Heart right ventricle (tissue), 16 donors: ENCODE results near the gene UPP1. TPM values are rescaled to one million over a fixed set of nuclear protein-coding genes. Genes with fewer than 3 reads are reported as not detected.
A peak's percentile ranks its signal among the peaks of the same experiment; 100 is the strongest.

Experiments
- ATAC-seq, 8 donors: fragments of 200-7000 bp; cut with Tn5 transposase; one replicate each; pipeline ENCODE4 v1.9.1; 2020; ENCODE audit warnings: mild to moderate bottlenecking in 8 of 8, moderate library complexity in 8 of 8, moderate number of reproducible peaks in 1 of 8
- DNase-seq, 2 donors: peaks; one replicate each; pipeline ENCODE4 v3.0.0-alpha.2; 2020
- H3K27ac ChIP-seq, 10 donors: fragments of 200-600 bp; sonication (generic) in 2 of 10; one replicate each; pipeline versions ENCODE4 v1.5.0 to v1.8.0; 2020 to 2022; ENCODE audit warnings: mild to moderate bottlenecking in 3 of 10
- H3K27me3 ChIP-seq, 7 donors: fragments of 200-600 bp; one replicate each; pipeline ENCODE4 v1.8.0; 2021 to 2022; ENCODE audit warnings: mild to moderate bottlenecking in 2 of 7
- H3K36me3 ChIP-seq, 9 donors: fragments of 200-600 bp; sonication (generic) in 1 of 9; one replicate each; pipeline versions ENCODE4 v1.5.0 to v1.8.0; 2020 to 2022; ENCODE audit warnings: mild to moderate bottlenecking in 2 of 9
- H3K4me1 ChIP-seq, 9 donors: fragments of 200-600 bp; sonication (generic) in 1 of 9; one replicate each; pipeline versions ENCODE4 v1.5.0 to v1.8.0; 2020 to 2022; ENCODE audit warnings: mild to moderate bottlenecking in 4 of 9
- H3K4me3 ChIP-seq, 10 donors: fragments of 200-600 bp; sonication (generic) in 2 of 10; one replicate each; pipeline versions ENCODE4 v1.5.0 to v1.8.0; 2020 to 2022; ENCODE audit warnings: mild to moderate bottlenecking in 7 of 10, moderate library complexity in 2 of 10
- H3K9me3 ChIP-seq, 11 donors: fragments of 200-600 bp in 10 of 11; sonication (generic) in 2 of 11; one replicate each; pipeline versions ENCODE4 v1.5.0 to v1.8.0; 2013 to 2022; ENCODE audit warnings: mild to moderate bottlenecking in 2 of 11, control low read depth in 1 of 11, moderate library complexity in 1 of 11
- CTCF ChIP-seq, 9 donors: fragments of 200-600 bp; sonication (generic) in 2 of 9; IDR thresholded peaks; one replicate each; pipeline versions ENCODE4 v1.5.0 to v1.8.0; 2021 to 2022; ENCODE audit warnings: antibody characterized with exemption in 9 of 9, mild to moderate bottlenecking in 5 of 9, moderate library complexity in 1 of 9
- WGBS, 2 donors: extraction: QIAGEN DNeasy Blood & Tissue Kit; methylation state at CpG; one replicate each; pipeline ENCODE4 v1.1.7; 2013; ENCODE audit warnings: inconsistent platforms in 1 of 2; 5-methylcytosine and 5-hydroxymethylcytosine counted together
- intact Hi-C, 10 donors: fragments of 100-400 bp; cut with DNase I; formaldehyde crosslinking; loops; one replicate each; pipeline versions ENCODE4 v1.11.1 to v1.14.2; 2022
- polyA plus RNA-seq, 2 donors: library from polyadenylated mRNA; stranded (reverse); fragments of 200-250 nt; gene quantifications; one replicate each; pipeline ENCODE4 v1.2.3, GENCODE V29; 2013
- total RNA-seq, 10 donors: library from RNA; stranded (reverse); fragmentation: NEBNext Ultra II Directional in 3 of 10; extraction: Animal tissue kit (Norgen Biotek cat#: 25700) in 3 of 10; gene quantifications; one replicate each; pipeline versions ENCODE4 v1.2.1 to v1.2.4, GENCODE V29; 2021 to 2023
- donor health status: Arrhythmogenic right ventricular cardiomyopathy.
- donor health status: ischemic (EF 13 %, LVEDD 7.1; RV severe dilation, severe dysfunction).
- donor health status: healthy with polysubstance abuse.
- donor health status: DM: no; HTN: yes; CAD: no.
- donor health status: DM: no; HTN: no; CAD: no.
- donor health status: ischemic (EF 25% LVEDD 6.9; RV normal size, moderate dysfunction).
- donor health status: ischemic (EF 25% LVEDD 5.7; RV mildly dilated, moderate dysfunction).
- donor health status: healthy.
- donor health status: DM: yes; HTN: yes; CAD: no.
- donor health status: Ischemic cardiomyopathy.
- donor health status: ischemic (EF 35%, LVEDD 5.7; RV mildly dilated, moderate dysfunction).
- donor health status: nonischemic (EF 11% LVEDD 7.7; RV severe dilation, severe dysfunction).
- donor health status: DM: yes; HTN: yes; CAD: no.
- donor health status: PGD.
- donor health status: ischemic (EF 29% LVEDD 5.4; RV normal size, mild dysfunction).
- donor health status: nonischemic (EF 23%, LVEDD 6.1; RV moderate dilation, normal function).

The UPP1 gene
- total and polyA plus RNA-seq, 12 donors = 14.4 to 54.5 (median 18.8) TPM

- no peaks in the 10 kb centered on the region for H3K27me3 ChIP-seq
- TF ChIP-seq CTCF (IDR thresholded peaks at IDR 0.05) = no peak
- DNase-seq (peak; percentile 89 to 90), ATAC-seq (peak; percentile 55 to 89 (median 83))
- intact Hi-C loops = loop anchor here in 5 of 10 donors (2.0 to 5.0 kb wide), 5 partner anchors 51 to 111 kb away; partner anchors contain the start of genes C7orf57 (in 3 of the 5) and HUS1 (in 2 of the 5)
- H3K9me3 ChIP-seq = no peaks in the 10 kb centered on the region
- 0% methylated on average over 25 of the region's 25 CpGs for WGBS, 2 donors
- peak overlapping the region; percentile 62 to 93 (median 82) for H3K4me3 ChIP-seq
- peaks cover 0 to 34% (median 0%) of the 10 kb centered on the region in 9 donors for H3K36me3 ChIP-seq
- peak overlapping the region; percentile 31 to 99 (median 96) for H3K27ac ChIP-seq
- H3K4me1 ChIP-seq = peaks cover 2 to 86% (median 55%) of the 10 kb centered on the region in 9 donors
Observed at GRCh38 chr7:48088559-48089045, 463 bp upstream of the UPP1 start.

GRCh38 chr7:48090095-48090805, 1.2 kb downstream of the UPP1 start:
- WGBS, 2 donors = 55 to 66% methylated on average over 28 of the region's 28 CpGs
- peaks cover 2 to 86% (median 42%) of the 10 kb centered on the region in 9 donors for H3K4me1 ChIP-seq
- intact Hi-C loops = loop anchor here in 2 of 10 donors (5.0 to 10.0 kb wide), 2 partner anchors 53 to 55 kb away; partner anchors contain the start of gene C7orf57 (in 2 of the 2)
- ATAC-seq = peak in 4 of 8 donors; percentile 8 to 13 (median 12)
- peak overlapping the region; percentile 62 to 93 (median 82) for H3K4me3 ChIP-seq
- no peaks in the 10 kb centered on the region for H3K27me3 ChIP-seq
- H3K27ac ChIP-seq = peak overlapping the region in 9 of 10 donors; percentile 88 to 99 (median 97)
- DNase-seq = peak; percentile 45 to 48
- TF ChIP-seq CTCF (IDR thresholded peaks at IDR 0.05) = no peak
- peaks cover 0 to 51% (median 5%) of the 10 kb centered on the region in 9 donors for H3K36me3 ChIP-seq
- H3K9me3 ChIP-seq = no peaks in the 10 kb centered on the region

- Histone ChIP-seq H3K27me3 (no peaks in the 10 kb centered on the region), H3K4me1 (peaks cover 2 to 86% (median 35%) of the 10 kb centered on the region in 9 donors), H3K27ac (peak overlapping the region in 1 of 10 donors; percentile 49), H3K4me3 (no peak overlapping the region), H3K36me3 (peaks cover 0 to 66% (median 6%) of the 10 kb centered on the region in 9 donors), H3K9me3 (no peaks in the 10 kb centered on the region)
- intact Hi-C loops = loop anchor here in 2 of 10 donors (5.0 to 10.0 kb wide), 2 partner anchors 54 to 57 kb away; partner anchors contain the start of gene C7orf57 (in 2 of the 2)
- no peak for ATAC-seq
- no peak for TF ChIP-seq CTCF (IDR thresholded peaks at IDR 0.05)
- no peak for DNase-seq
- 80 to 84% methylated on average over 10 of the region's 10 CpGs for WGBS, 2 donors
Observed at GRCh38 chr7:48091506-48092433, 2.7 kb downstream of the UPP1 start.
